GM12878 (cell line): ENCODE results near the gene IFI27L1. TPM values are rescaled to one million over a fixed set of nuclear protein-coding genes. Genes with fewer than 3 reads are reported as not detected.
A peak's percentile ranks its signal among the peaks of the same experiment; 100 is the strongest.

Experiments
- ATAC-seq: fragments of 200-7000 bp; cut with Tn5 transposase; 3 replicates; pipeline ENCODE4 v1.9.1; 2020; ENCODE audit warnings: mild to moderate bottlenecking, moderate library complexity
- BruUV-seq: library from RNA; stranded (reverse); fragments of 400-500 nt; replicated peaks from 2 replicates; lab custom pipeline; 2021; lab: Mats Ljungman, UMichigan
- CTCF ChIA-PET: fragments of 300-600 bp; sonication (Branson Sonifier 250); formaldehyde crosslinking; extraction: SDS; loops from one replicate; lab custom pipeline; 2021; ENCODE audit warnings: inconsistent platforms; lab: Yijun Ruan, JAX
- POLR2A ChIA-PET: fragments of 350-600 bp; formaldehyde crosslinking; extraction: SDS; loops from one replicate; lab custom pipeline; 2021; ENCODE audit warnings: inconsistent platforms; lab: Charles Lee
- RAD21 ChIA-PET: fragments of 300-600 bp; sonication (Branson Sonifier 250); formaldehyde crosslinking; loops from one replicate; lab custom pipeline; 2023; ENCODE audit warnings: antibody characterized with exemption; ENCODE audit not compliant: unreplicated experiment; lab: Charles Lee
- SMC1A ChIA-PET: fragments of 300-600 bp; sonication (Branson Sonifier 250); formaldehyde crosslinking; loops from one replicate; lab custom pipeline; 2023; ENCODE audit not compliant: unreplicated experiment, uncharacterized antibody; lab: Charles Lee
- DNase-seq: peaks from one replicate; pipeline ENCODE4 v3.0.0-alpha.2; 2011; ENCODE audit warnings: low read depth, low spot score
- FAIRE-seq: peaks from 3 replicates; lab custom pipeline; 2011; peaks lifted over from hg19 to GRCh38; lab: Jason Lieb, UNC
- H2AFZ ChIP-seq: 2 replicates; pipeline ENCODE4 v1.6.0; 2011; ENCODE audit warnings: low read depth, low read length, control low read depth; ENCODE audit not compliant: control insufficient read depth
- H3K27ac ChIP-seq: 2 replicates; pipeline ENCODE4 v1.5.1; 2011; ENCODE audit warnings: control low read depth; ENCODE audit not compliant: control insufficient read depth, insufficient read depth
- H3K27me3 ChIP-seq, 2 experiments: replicated peaks in 1 of 2; 2 replicates each; pipeline versions ENCODE4 v1.6.0 to v1.6.1; 2011; ENCODE audit warnings: low read length in 1 of 2; ENCODE audit not compliant: control insufficient read depth in 2 of 2, insufficient read depth in 2 of 2
- H3K36me3 ChIP-seq, 2 experiments: 2 replicates each; pipeline ENCODE4 v1.5.1; 2011; ENCODE audit warnings: low read length in 1 of 2; ENCODE audit not compliant: control insufficient read depth in 2 of 2, insufficient read depth in 2 of 2
- H3K4me1 ChIP-seq: 2 replicates; pipeline ENCODE4 v1.6.1; 2011; ENCODE audit warnings: mild to moderate bottlenecking, low read length, moderate library complexity, mixed read lengths; ENCODE audit not compliant: control insufficient read depth, insufficient read depth
- H3K4me2 ChIP-seq: 2 replicates; pipeline ENCODE4 v1.6.0; 2011; ENCODE audit warnings: control low read depth; ENCODE audit not compliant: control insufficient read depth, insufficient read depth
- H3K4me3 ChIP-seq: fragments of 200-600 bp; sonication (generic); 2 replicates; pipeline ENCODE4 v1.5.1; 2016
- H3K79me2 ChIP-seq: 2 replicates; pipeline ENCODE4 v1.6.0; 2011; ENCODE audit warnings: low read length; ENCODE audit not compliant: control insufficient read depth, insufficient read depth
- H3K9ac ChIP-seq: 2 replicates; pipeline ENCODE4 v1.8.0; 2011; ENCODE audit warnings: low read length, control low read depth, mixed read lengths; ENCODE audit not compliant: control insufficient read depth, insufficient read depth
- H3K9me3 ChIP-seq: replicated peaks from 3 replicates; pipeline ENCODE4 v1.5.1; 2011; ENCODE audit warnings: mild to moderate bottlenecking, low read length; ENCODE audit not compliant: control insufficient read depth, insufficient read depth
- H4K20me1 ChIP-seq: 2 replicates; pipeline ENCODE4 v1.6.0; 2011; ENCODE audit not compliant: control insufficient read depth, insufficient read depth
- CBFB ChIP-seq: IDR thresholded peaks from 2 replicates; pipeline ENCODE4 v1.6.1; 2016; ENCODE audit warnings: antibody characterized with exemption, low read depth
- CREM ChIP-seq: IDR thresholded peaks from 2 replicates; pipeline ENCODE4 v1.6.1; 2014; ENCODE audit warnings: antibody characterized with exemption, low read depth
- EZH2 ChIP-seq: IDR thresholded peaks from 2 replicates; pipeline ENCODE4 v1.6.1; 2012; ENCODE audit warnings: low read depth, mild to moderate bottlenecking, control low read depth, inconsistent platforms, low read length, borderline replicate concordance; ENCODE audit not compliant: control insufficient read depth
- IKZF2 ChIP-seq, 2 experiments: fragments of 450-650 bp; IDR thresholded peaks; 2 replicates each; pipeline ENCODE4 v1.6.1; 2017; ENCODE audit warnings: mild to moderate bottlenecking in 2 of 2, moderate library complexity in 2 of 2
- KLF5 ChIP-seq: fragments of 450-650 bp; IDR thresholded peaks from 2 replicates; pipeline ENCODE4 v1.6.1; 2014; ENCODE audit warnings: mild to moderate bottlenecking; ENCODE audit not compliant: partially characterized antibody
- NFYA ChIP-seq: IDR thresholded peaks from 2 replicates; pipeline ENCODE4 v1.6.1; 2011; ENCODE audit warnings: low read depth, mild to moderate bottlenecking, low read length, improper control_type of control experiment, borderline replicate concordance
- NFYB ChIP-seq: IDR thresholded peaks from 2 replicates; pipeline ENCODE4 v1.6.1; 2011; ENCODE audit warnings: low read depth, mild to moderate bottlenecking, low read length, improper control_type of control experiment, moderate library complexity; ENCODE audit not compliant: insufficient read depth
- RELA ChIP-seq: fragments of 450-650 bp; IDR thresholded peaks from 2 replicates; pipeline ENCODE4 v1.8.0; 2014; ENCODE audit warnings: borderline replicate concordance; ENCODE audit not compliant: partially characterized antibody
- SMARCA5 ChIP-seq: fragments of 450-650 bp; IDR thresholded peaks from 2 replicates; pipeline ENCODE4 v1.6.1; 2017; ENCODE audit warnings: mild to moderate bottlenecking
- SREBF2 ChIP-seq: IDR thresholded peaks from 2 replicates; pipeline ENCODE4 v1.6.1; 2012; ENCODE audit warnings: mild to moderate bottlenecking, low read length
- TCF7 ChIP-seq: IDR thresholded peaks from 2 replicates; pipeline ENCODE4 v1.6.1; 2014; ENCODE audit warnings: antibody characterized with exemption, borderline replicate concordance
- ZNF217 ChIP-seq: fragments of 450-650 bp; IDR thresholded peaks from 2 replicates; pipeline ENCODE4 v1.6.1; 2017; ENCODE audit warnings: antibody characterized with exemption, mild to moderate bottlenecking
- ZNF24 ChIP-seq: fragments of 450-650 bp; IDR thresholded peaks from 2 replicates; pipeline ENCODE4 v1.6.1; 2017; ENCODE audit warnings: antibody characterized with exemption, mild to moderate bottlenecking
- WGBS: methylation state at CpG from one replicate; pipeline ENCODE4 v1.1.6; 2016; ENCODE audit warnings: low lambda C conversion rate; ENCODE audit not compliant: insufficient replicate concordance, insufficient coverage; ENCODE audit errors: missing lambda C conversion rate; 5-methylcytosine and 5-hydroxymethylcytosine counted together
- in situ Hi-C: fragments of 300-500 bp; cut with MboI; formaldehyde crosslinking; loops from 9 replicates; pipeline ENCODE4 v1.14.3; 2018; ENCODE audit warnings: mixed read lengths
- intact Hi-C: fragments of 100-400 bp; cut with micrococcal nuclease; formaldehyde crosslinking; loops from one replicate; pipeline ENCODE4 v1.14.2; 2022; ENCODE audit not compliant: unreplicated experiment
- polyA plus RNA-seq, 11 experiments: library from polyadenylated mRNA; depleted of rRNA in 4 of 11; unstranded in 6 of 11; stranded (reverse) in 5 of 11; fragments of >200 nt; fragmentation: Nextera tagmentation in 4 of 11; fragmentation: Illumina TruSeq in 1 of 11; extraction: Ambion mirVana in 4 of 11; extraction: Trizol in 1 of 11; gene quantifications; 1 replicate in 1 of 11; 2 replicates in 10 of 11; pipeline versions ENCODE4 v1.2.1 to v1.2.3, GENCODE V29; 2011 to 2016; ENCODE audit warnings: inconsistent platforms in 2 of 11, missing spikeins in 2 of 11, low read depth in 1 of 11
- total RNA-seq, 4 experiments: library from RNA; depleted of rRNA in 3 of 4; stranded (reverse); fragments of >200 nt in 3 of 4; fragmentation: Illumina TruSeq in 1 of 4; extraction: Trizol in 1 of 4; gene quantifications; 2 replicates each; pipeline versions ENCODE4 v1.2.1 to v1.2.3, GENCODE V29; 2013 to 2021
- TF ChIP-seq, protein P1 (sequence below): fragments of 150-350 bp; IDR thresholded peaks from 2 replicates; pipeline ENCODE4 v1.6.1; 2014; ENCODE audit warnings: mild to moderate bottlenecking, low read depth, low read length
- TF ChIP-seq, protein P2 (sequence below): IDR thresholded peaks from 2 replicates; pipeline ENCODE4 v1.6.1; 2012; ENCODE audit warnings: mild to moderate bottlenecking, low read depth, low read length
- TF ChIP-seq, protein P3 (sequence below): IDR thresholded peaks from 2 replicates; pipeline ENCODE4 v1.6.1; 2012; ENCODE audit warnings: low read depth, low read length, improper control_type of control experiment
- TF ChIP-seq, protein P4 (sequence below): IDR thresholded peaks from 2 replicates; pipeline ENCODE4 v1.6.1; 2011; ENCODE audit warnings: low read depth, mild to moderate bottlenecking, low read length, moderate library complexity, borderline replicate concordance; ENCODE audit errors: extremely low read depth

Gene IFI27L1
- total and polyA plus RNA-seq, 10 of the 15 experiments (the other 5 are each of a cell fraction or from before 2014, with no cell fraction given), result 17.4 to 38.8 (median 27.6) TPM

DNA sequence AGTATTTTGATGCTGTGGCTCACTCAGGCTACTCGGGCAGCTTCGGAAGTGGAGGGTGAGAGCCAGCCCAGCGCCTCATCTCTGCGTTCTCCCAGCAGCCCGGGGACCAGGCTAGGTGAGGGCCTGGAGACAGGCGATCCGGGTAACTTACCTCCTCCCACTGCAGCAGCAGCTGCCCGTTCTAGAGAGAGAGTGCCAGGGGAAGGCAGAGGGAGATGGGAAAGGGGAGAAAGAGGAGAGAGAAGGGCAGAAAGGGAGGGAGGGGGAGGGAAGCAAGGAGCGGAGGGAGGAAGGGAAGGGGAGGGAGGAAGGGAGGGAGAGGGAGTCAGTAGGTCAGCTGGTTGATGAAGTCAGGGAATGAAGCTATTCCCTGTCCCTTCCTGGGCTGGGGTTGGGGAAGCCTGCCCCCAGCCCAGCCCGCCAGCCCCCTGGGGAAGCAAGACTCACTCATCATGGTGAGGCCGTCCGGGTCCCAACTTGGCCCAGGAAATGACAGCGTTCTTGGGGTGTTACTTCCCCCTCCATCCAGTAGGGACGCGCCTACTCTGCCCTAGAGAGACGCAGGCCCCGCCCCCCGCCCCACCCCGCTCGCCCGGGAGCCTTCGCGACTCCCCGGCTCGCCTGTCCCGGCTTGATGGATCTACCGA, 48.1 kb downstream of the IFI27L1 start, which contains the start of gene IFI27L2:
Gene IFI27L2 (minus strand): TSS at position 494 of the 647 bp plus-strand sequence. CDS start 40 bp downstream, at position 454.
- peak within 1 kb of the TSS; percentile 86 for H2AFZ ChIP-seq
- no peaks in the 10 kb centered on the region; a peak in 1 of 4 replicates for H3K36me3 ChIP-seq
- SMC1A ChIA-PET, result interaction anchor here (0.6 to 2.2 kb wide), 9 partner anchors 13 to 190 kb away, joined by 3 to 10 read pairs (median 3); no protein-coding TSS in a partner anchor
- peak within 1 kb of the TSS; percentile 98 for H3K4me2 ChIP-seq
- 4% methylated on average over 26 of the region's 27 CpGs for WGBS
- peaks cover 0 to 4% of the 10 kb centered on the region in 2 experiments; a peak in 1 of 4 replicates for H3K27me3 ChIP-seq
- POLR2A ChIA-PET, result interaction anchor here (0.5 to 1.3 kb wide), 5 partner anchors 48 to 1996 kb away, joined by 3 to 8 read pairs (median 6); partner anchors contain the start of genes DDX24 and IFI27L1
- RAD21 ChIA-PET, result interaction anchor here (0.6 to 1.3 kb wide), 5 partner anchors 49 to 1370 kb away, joined by 3 to 4 read pairs (median 3); partner anchors contain the start of genes DDX24 and IFI27L1
- FAIRE-seq (peak; percentile 64), DNase-seq (no peak), ATAC-seq (peak; percentile 98)
- peak within 1 kb of the TSS; percentile 99 for H3K4me3 ChIP-seq
- H4K20me1 ChIP-seq, result no peaks in the 10 kb centered on the region
- peaks cover 10% of the 10 kb centered on the region; the same call in 1 of the 2 replicates for H3K4me1 ChIP-seq
- CTCF ChIA-PET, result interaction anchor here (0.6 to 4.3 kb wide), 7 partner anchors 9 to 189 kb away, joined by 3 to 55 read pairs (median 3); no protein-coding TSS in a partner anchor
- no peaks in the 10 kb centered on the region for H3K79me2 ChIP-seq
- no peaks in the 10 kb centered on the region for H3K9me3 ChIP-seq
- in situ Hi-C loops (no loop called here), intact Hi-C loops (no loop called here)
- H3K9ac ChIP-seq, result peak within 1 kb of the TSS; percentile 80
- BruUV-seq, result no TSS peak
- peak within 1 kb of the TSS; percentile 67 for H3K27ac ChIP-seq
- TF ChIP-seq, protein P1, sequence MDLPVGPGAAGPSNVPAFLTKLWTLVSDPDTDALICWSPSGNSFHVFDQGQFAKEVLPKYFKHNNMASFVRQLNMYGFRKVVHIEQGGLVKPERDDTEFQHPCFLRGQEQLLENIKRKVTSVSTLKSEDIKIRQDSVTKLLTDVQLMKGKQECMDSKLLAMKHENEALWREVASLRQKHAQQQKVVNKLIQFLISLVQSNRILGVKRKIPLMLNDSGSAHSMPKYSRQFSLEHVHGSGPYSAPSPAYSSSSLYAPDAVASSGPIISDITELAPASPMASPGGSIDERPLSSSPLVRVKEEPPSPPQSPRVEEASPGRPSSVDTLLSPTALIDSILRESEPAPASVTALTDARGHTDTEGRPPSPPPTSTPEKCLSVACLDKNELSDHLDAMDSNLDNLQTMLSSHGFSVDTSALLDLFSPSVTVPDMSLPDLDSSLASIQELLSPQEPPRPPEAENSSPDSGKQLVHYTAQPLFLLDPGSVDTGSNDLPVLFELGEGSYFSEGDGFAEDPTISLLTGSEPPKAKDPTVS, result no peak
- TF ChIP-seq SMARCA5 (no peak), SREBF2 (no peak), KLF5 (no peak), IKZF2 (IDR thresholded peaks at IDR 0.05) (peak; percentile 27 to 43; a peak in 2 of 4 replicates), EZH2 (no peak), ZNF24 (no peak), CBFB (no peak), NFYA (no peak), CREM (no peak), NFYB (no peak), RELA (no peak), TCF7 (no peak), ZNF217 (no peak)
- TF ChIP-seq, protein P2, sequence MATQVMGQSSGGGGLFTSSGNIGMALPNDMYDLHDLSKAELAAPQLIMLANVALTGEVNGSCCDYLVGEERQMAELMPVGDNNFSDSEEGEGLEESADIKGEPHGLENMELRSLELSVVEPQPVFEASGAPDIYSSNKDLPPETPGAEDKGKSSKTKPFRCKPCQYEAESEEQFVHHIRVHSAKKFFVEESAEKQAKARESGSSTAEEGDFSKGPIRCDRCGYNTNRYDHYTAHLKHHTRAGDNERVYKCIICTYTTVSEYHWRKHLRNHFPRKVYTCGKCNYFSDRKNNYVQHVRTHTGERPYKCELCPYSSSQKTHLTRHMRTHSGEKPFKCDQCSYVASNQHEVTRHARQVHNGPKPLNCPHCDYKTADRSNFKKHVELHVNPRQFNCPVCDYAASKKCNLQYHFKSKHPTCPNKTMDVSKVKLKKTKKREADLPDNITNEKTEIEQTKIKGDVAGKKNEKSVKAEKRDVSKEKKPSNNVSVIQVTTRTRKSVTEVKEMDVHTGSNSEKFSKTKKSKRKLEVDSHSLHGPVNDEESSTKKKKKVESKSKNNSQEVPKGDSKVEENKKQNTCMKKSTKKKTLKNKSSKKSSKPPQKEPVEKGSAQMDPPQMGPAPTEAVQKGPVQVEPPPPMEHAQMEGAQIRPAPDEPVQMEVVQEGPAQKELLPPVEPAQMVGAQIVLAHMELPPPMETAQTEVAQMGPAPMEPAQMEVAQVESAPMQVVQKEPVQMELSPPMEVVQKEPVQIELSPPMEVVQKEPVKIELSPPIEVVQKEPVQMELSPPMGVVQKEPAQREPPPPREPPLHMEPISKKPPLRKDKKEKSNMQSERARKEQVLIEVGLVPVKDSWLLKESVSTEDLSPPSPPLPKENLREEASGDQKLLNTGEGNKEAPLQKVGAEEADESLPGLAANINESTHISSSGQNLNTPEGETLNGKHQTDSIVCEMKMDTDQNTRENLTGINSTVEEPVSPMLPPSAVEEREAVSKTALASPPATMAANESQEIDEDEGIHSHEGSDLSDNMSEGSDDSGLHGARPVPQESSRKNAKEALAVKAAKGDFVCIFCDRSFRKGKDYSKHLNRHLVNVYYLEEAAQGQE, result no peak
- TF ChIP-seq, protein P3, sequence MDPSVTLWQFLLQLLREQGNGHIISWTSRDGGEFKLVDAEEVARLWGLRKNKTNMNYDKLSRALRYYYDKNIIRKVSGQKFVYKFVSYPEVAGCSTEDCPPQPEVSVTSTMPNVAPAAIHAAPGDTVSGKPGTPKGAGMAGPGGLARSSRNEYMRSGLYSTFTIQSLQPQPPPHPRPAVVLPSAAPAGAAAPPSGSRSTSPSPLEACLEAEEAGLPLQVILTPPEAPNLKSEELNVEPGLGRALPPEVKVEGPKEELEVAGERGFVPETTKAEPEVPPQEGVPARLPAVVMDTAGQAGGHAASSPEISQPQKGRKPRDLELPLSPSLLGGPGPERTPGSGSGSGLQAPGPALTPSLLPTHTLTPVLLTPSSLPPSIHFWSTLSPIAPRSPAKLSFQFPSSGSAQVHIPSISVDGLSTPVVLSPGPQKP, result no peak
- TF ChIP-seq, protein P4, sequence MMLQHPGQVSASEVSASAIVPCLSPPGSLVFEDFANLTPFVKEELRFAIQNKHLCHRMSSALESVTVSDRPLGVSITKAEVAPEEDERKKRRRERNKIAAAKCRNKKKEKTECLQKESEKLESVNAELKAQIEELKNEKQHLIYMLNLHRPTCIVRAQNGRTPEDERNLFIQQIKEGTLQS, result no peak
